IMR-90 (cell line): Measurements from ENCODE around the gene CD7. TPM values are rescaled to one million over a fixed set of nuclear protein-coding genes. Genes with fewer than 3 reads are reported as not detected.

Experiments used
- ATAC-seq: fragments of 200-7000 bp; cut with Tn5 transposase; 2 replicates; pipeline ENCODE4 v1.9.1; 2020; ENCODE audit warnings: low read depth, mild to moderate bottlenecking, moderate library complexity
- BruUV-seq: library from RNA; stranded (reverse); fragments of 400-500 nt; replicated peaks from 2 replicates; lab custom pipeline; 2021; lab: Mats Ljungman, UMichigan
- CTCF ChIA-PET: fragments of 300-600 bp; formaldehyde crosslinking; extraction: SDS; loops from one replicate; lab custom pipeline; 2021; ENCODE audit warnings: antibody characterized with exemption; lab: Yijun Ruan, JAX
- POLR2A ChIA-PET: fragments of 300-600 bp; sonication (Branson Sonifier 250); formaldehyde crosslinking; loops from one replicate; lab custom pipeline; 2022; ENCODE audit warnings: antibody characterized with exemption; ENCODE audit not compliant: unreplicated experiment; lab: Charles Lee
- DNase-seq: peaks from one replicate; pipeline ENCODE4 v3.0.0; 2013
- H2AFZ ChIP-seq: replicated peaks from 2 replicates; pipeline ENCODE3; 2013; ENCODE audit warnings: low read length, mild to moderate bottlenecking; ENCODE audit not compliant: poor library complexity
- H2AK5ac ChIP-seq: 2 replicates; pipeline ENCODE4 v1.6.1; 2013; ENCODE audit warnings: low read depth, low read length, inconsistent platforms
- H2AK9ac ChIP-seq: replicated peaks from 2 replicates; pipeline ENCODE3; 2013; ENCODE audit warnings: mild to moderate bottlenecking, low read depth, low read length, moderate library complexity; ENCODE audit not compliant: poor library complexity
- H2BK120ac ChIP-seq: 2 replicates; pipeline ENCODE4 v1.6.1; 2013; ENCODE audit warnings: low read depth, low read length, inconsistent platforms
- H2BK15ac ChIP-seq: 3 replicates; pipeline ENCODE4 v1.6.1; 2013; ENCODE audit warnings: low read depth, low read length, inconsistent platforms
- H2BK20ac ChIP-seq: 2 replicates; pipeline ENCODE4 v1.6.1; 2013; ENCODE audit warnings: low read depth, mild to moderate bottlenecking, inconsistent platforms, low read length, moderate library complexity
- H2BK5ac ChIP-seq: 2 replicates; pipeline ENCODE4 v1.6.1; 2013; ENCODE audit warnings: mild to moderate bottlenecking, low read depth, low read length, inconsistent platforms; ENCODE audit not compliant: poor library complexity, severe bottlenecking
- H3K14ac ChIP-seq: replicated peaks from 2 replicates; pipeline ENCODE4 v1.6.1; 2013; ENCODE audit warnings: low read depth, low read length, inconsistent platforms
- H3K18ac ChIP-seq: 2 replicates; pipeline ENCODE4 v1.6.1; 2013; ENCODE audit warnings: low read depth, low read length, control low read depth
- H3K23ac ChIP-seq: 2 replicates; pipeline ENCODE4 v1.6.1; 2013; ENCODE audit warnings: low read depth, low read length, inconsistent platforms
- H3K27ac ChIP-seq: 2 replicates; pipeline ENCODE4 v1.5.1; 2013; ENCODE audit warnings: mild to moderate bottlenecking, control low read depth, low read length; ENCODE audit not compliant: insufficient read depth
- H3K27me3 ChIP-seq: 2 replicates; pipeline ENCODE4 v1.6.1; 2013; ENCODE audit warnings: low read length; ENCODE audit not compliant: control insufficient read depth, insufficient read depth
- H3K36me3 ChIP-seq: 2 replicates; pipeline ENCODE4 v1.6.1; 2013; ENCODE audit warnings: low read length, mixed read lengths; ENCODE audit not compliant: control insufficient read depth, insufficient read depth
- H3K4ac ChIP-seq: 2 replicates; pipeline ENCODE4 v1.6.1; 2013; ENCODE audit warnings: low read depth, low read length, inconsistent platforms
- H3K4me1 ChIP-seq: 2 replicates; pipeline ENCODE4 v1.6.1; 2013; ENCODE audit warnings: low read length, mixed read lengths; ENCODE audit not compliant: control insufficient read depth, insufficient read depth
- H3K4me2 ChIP-seq: 2 replicates; pipeline ENCODE4 v1.6.1; 2013; ENCODE audit warnings: low read depth, mild to moderate bottlenecking, control low read depth, low read length, moderate library complexity
- H3K4me3 ChIP-seq: 2 replicates; pipeline ENCODE4 v1.5.1; 2013; ENCODE audit warnings: low read depth, mild to moderate bottlenecking, control low read depth, low read length, moderate library complexity; ENCODE audit not compliant: insufficient read depth
- H3K56ac ChIP-seq: 2 replicates; pipeline ENCODE4 v1.6.1; 2013; ENCODE audit warnings: low read length, inconsistent platforms; ENCODE audit not compliant: insufficient read depth; ENCODE audit errors: extremely low read depth
- H3K79me1 ChIP-seq, 2 experiments: 2 replicates each; pipeline ENCODE4 v1.6.1; 2013; ENCODE audit warnings: low read length in 2 of 2, inconsistent platforms in 1 of 2, low read depth in 1 of 2
- H3K9ac ChIP-seq: 2 replicates; pipeline ENCODE4 v1.6.1; 2013; ENCODE audit warnings: low read depth, low read length, control low read depth
- H3K9me1 ChIP-seq: 2 replicates; pipeline ENCODE4 v1.6.1; 2013; ENCODE audit warnings: low read length, inconsistent platforms; ENCODE audit not compliant: insufficient read depth
- H3K9me3 ChIP-seq: 2 replicates; pipeline ENCODE4 v1.6.1; 2013; ENCODE audit warnings: low read length; ENCODE audit not compliant: control insufficient read depth, insufficient read depth
- H4K20me1 ChIP-seq: 2 replicates; pipeline ENCODE4 v1.6.1; 2013; ENCODE audit warnings: low read length, inconsistent platforms; ENCODE audit not compliant: insufficient read depth
- H4K5ac ChIP-seq: 2 replicates; pipeline ENCODE4 v1.6.1; 2013; ENCODE audit warnings: mild to moderate bottlenecking, low read depth, low read length, control low read depth
- H4K8ac ChIP-seq, 2 experiments: 2 replicates each; pipeline ENCODE4 v1.6.1; 2013; ENCODE audit warnings: low read depth in 2 of 2, low read length in 2 of 2, control low read depth in 1 of 2, inconsistent platforms in 1 of 2
- H4K91ac ChIP-seq: 2 replicates; pipeline ENCODE4 v1.6.1; 2013; ENCODE audit warnings: low read depth, low read length, inconsistent platforms; ENCODE audit not compliant: insufficient read depth
- CHD1 ChIP-seq: IDR thresholded peaks from 2 replicates; pipeline ENCODE4 v1.6.1; 2012; ENCODE audit warnings: low read depth, low read length, improper control_type of control experiment
- MAFK ChIP-seq: IDR thresholded peaks from 2 replicates; pipeline ENCODE4 v1.6.1; 2012; ENCODE audit warnings: low read depth, low read length, improper control_type of control experiment
- MAZ ChIP-seq: IDR thresholded peaks from 2 replicates; pipeline ENCODE4 v1.6.1; 2012; ENCODE audit warnings: low read depth, mild to moderate bottlenecking, low read length, improper control_type of control experiment, moderate library complexity, borderline replicate concordance
- MXI1 ChIP-seq: IDR thresholded peaks from 2 replicates; pipeline ENCODE4 v1.6.1; 2012; ENCODE audit warnings: low read depth, mild to moderate bottlenecking, low read length, moderate library complexity, borderline replicate concordance
- NFE2L2 ChIP-seq: fragments of 150-350 bp; IDR thresholded peaks from 2 replicates; pipeline ENCODE4 v1.6.1; 2016; ENCODE audit warnings: low read depth, mild to moderate bottlenecking, low read length
- POLR2A ChIP-seq: IDR thresholded peaks from 2 replicates; pipeline ENCODE4 v1.6.1; 2012; ENCODE audit warnings: mild to moderate bottlenecking, low read depth, low read length
- RAD21 ChIP-seq: IDR thresholded peaks from 2 replicates; pipeline ENCODE4 v1.6.1; 2012; ENCODE audit warnings: low read length, improper control_type of control experiment
- RFX5 ChIP-seq: IDR thresholded peaks from 2 replicates; pipeline ENCODE4 v1.8.0; 2012; ENCODE audit warnings: low read depth, mild to moderate bottlenecking, low read length, moderate library complexity
- SMC3 ChIP-seq: fragments of 150-350 bp; IDR thresholded peaks from 2 replicates; pipeline ENCODE4 v1.6.1; 2016; ENCODE audit warnings: low read depth, mild to moderate bottlenecking, antibody characterized with exemption, low read length, moderate library complexity
- WGBS, 2 experiments: methylation state at CpG; one replicate each; pipeline versions ENCODE4 v1.1.5 to v1.1.7; 2013; ENCODE audit warnings: missing lambda C conversion rate in 2 of 2; ENCODE audit not compliant: insufficient read length in 1 of 2; ENCODE audit errors: extremely low coverage in 2 of 2; 5-methylcytosine and 5-hydroxymethylcytosine counted together
- dilution Hi-C: fragments of 300-500 bp; cut with HindIII; formaldehyde crosslinking; loops from one replicate; pipeline ENCODE4 v1.14.3; 2018; ENCODE audit warnings: low sequenced_read_pairs; ENCODE audit not compliant: unreplicated experiment
- in situ Hi-C: fragments of 300-500 bp; cut with MboI; formaldehyde crosslinking; loops from 3 replicates; pipeline ENCODE4 v1.14.3; 2019; ENCODE audit warnings: low sequenced_read_pairs, inconsistent platforms, mixed read lengths
- intact Hi-C: fragments of 100-400 bp; cut with micrococcal nuclease; formaldehyde crosslinking; loops from 2 replicates; pipeline ENCODE4 v1.10.0; 2022
- polyA plus RNA-seq, 3 experiments: library from polyadenylated mRNA; depleted of rRNA; stranded (reverse); fragments of >200 nt; gene quantifications; 2 replicates each; pipeline ENCODE4 v1.2.3, GENCODE V29; 2012; ENCODE audit warnings: low replicate concordance in 1 of 3
- total RNA-seq: library from RNA; depleted of rRNA; stranded (reverse); fragments of >200 nt; gene quantifications from 2 replicates; pipeline ENCODE4 v1.2.3, GENCODE V29; 2012
- TF ChIP-seq, protein P1 (sequence below): conservative IDR thresholded peaks from 2 replicates; pipeline ENCODE4 v1.5.1; 2012; ENCODE audit warnings: mild to moderate bottlenecking, low read depth, low read length, improper control_type of control experiment
- TF ChIP-seq, protein P2 (sequence below): fragments of 150-350 bp; IDR thresholded peaks from 2 replicates; pipeline ENCODE4 v1.6.1; 2016; ENCODE audit warnings: low read depth, mild to moderate bottlenecking, low read length, moderate library complexity, borderline replicate concordance

Gene CD7
- total and polyA plus RNA-seq, 2 of the 4 experiments (the other 2 are of a cell fraction) = not detected

DNA sequence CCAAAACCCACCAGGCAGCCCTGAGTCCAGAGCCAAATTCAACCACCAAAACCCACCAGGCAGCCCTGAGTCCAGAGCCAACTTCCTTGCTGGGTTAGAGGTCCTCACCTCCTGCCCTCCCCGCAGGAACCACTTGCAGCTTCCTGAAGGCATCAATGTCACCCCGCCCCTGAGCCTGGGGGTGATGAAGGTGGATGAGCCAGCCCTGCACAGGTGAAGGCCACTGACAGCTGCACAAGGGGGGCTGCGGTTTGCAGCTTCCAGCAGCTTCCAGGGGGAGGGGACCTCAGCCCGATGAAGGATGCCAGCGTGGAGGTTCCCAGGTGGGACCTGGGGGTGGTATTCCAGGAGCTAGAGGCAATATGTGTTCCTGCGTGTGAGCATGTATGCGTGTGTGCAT, 36.3 kb downstream of the CD7 start:
- Histone ChIP-seq H3K9me1 (peaks cover 20% of the 10 kb centered on the region), H2AK9ac (no peak overlapping the region), H2AK5ac (peak overlapping the region; percentile 68; the same call in 1 of the 2 replicates), H2BK20ac (no peak overlapping the region), H2BK120ac (no peak overlapping the region), H3K4me1 (peaks cover 20% of the 10 kb centered on the region), H3K27me3 (no peaks in the 10 kb centered on the region), H3K56ac (no peak overlapping the region), H2BK5ac (no peak overlapping the region), H3K79me1 (peaks cover 0 to 4% of the 10 kb centered on the region in 2 experiments; a peak in 1 of 4 replicates), H3K36me3 (no peaks in the 10 kb centered on the region; the same call in 1 of the 2 replicates), H3K9me3 (no peaks in the 10 kb centered on the region), H3K4ac (no peak overlapping the region), H3K27ac (no peak overlapping the region), H3K4me2 (no peak overlapping the region), H3K18ac (no peak overlapping the region), H4K8ac (no peak overlapping the region), H4K20me1 (no peaks in the 10 kb centered on the region), H3K9ac (no peak overlapping the region), H2BK15ac (no peak overlapping the region), H4K5ac (no peak overlapping the region), H2AFZ (no peak overlapping the region), H3K4me3 (no peak overlapping the region), H4K91ac (no peak overlapping the region), H3K23ac (no peak overlapping the region), H3K14ac (no peak overlapping the region)
- WGBS, 2 experiments = 90% methylated on average over 2 of the region's 7 CpGs; no CpG with 5 or more reads in 1 of the 2 experiments
- intact Hi-C loops (no loop called here), in situ Hi-C loops (no loop called here), dilution Hi-C loops (no loop called here)
- no TSS peak for BruUV-seq
- ATAC-seq (no peak), DNase-seq (no peak)
- CTCF ChIA-PET = interaction anchor here (0.6 kb wide), 1 partner anchor 112 kb away, joined by 3 read pairs; no protein-coding TSS in a partner anchor
- TF ChIP-seq MAZ (no peak), MXI1 (no peak), RAD21 (no peak), SMC3 (no peak), POLR2A (no peak), MAFK (no peak), NFE2L2 (no peak), CHD1 (no peak), RFX5 (no peak)
- TF ChIP-seq, protein P1, sequence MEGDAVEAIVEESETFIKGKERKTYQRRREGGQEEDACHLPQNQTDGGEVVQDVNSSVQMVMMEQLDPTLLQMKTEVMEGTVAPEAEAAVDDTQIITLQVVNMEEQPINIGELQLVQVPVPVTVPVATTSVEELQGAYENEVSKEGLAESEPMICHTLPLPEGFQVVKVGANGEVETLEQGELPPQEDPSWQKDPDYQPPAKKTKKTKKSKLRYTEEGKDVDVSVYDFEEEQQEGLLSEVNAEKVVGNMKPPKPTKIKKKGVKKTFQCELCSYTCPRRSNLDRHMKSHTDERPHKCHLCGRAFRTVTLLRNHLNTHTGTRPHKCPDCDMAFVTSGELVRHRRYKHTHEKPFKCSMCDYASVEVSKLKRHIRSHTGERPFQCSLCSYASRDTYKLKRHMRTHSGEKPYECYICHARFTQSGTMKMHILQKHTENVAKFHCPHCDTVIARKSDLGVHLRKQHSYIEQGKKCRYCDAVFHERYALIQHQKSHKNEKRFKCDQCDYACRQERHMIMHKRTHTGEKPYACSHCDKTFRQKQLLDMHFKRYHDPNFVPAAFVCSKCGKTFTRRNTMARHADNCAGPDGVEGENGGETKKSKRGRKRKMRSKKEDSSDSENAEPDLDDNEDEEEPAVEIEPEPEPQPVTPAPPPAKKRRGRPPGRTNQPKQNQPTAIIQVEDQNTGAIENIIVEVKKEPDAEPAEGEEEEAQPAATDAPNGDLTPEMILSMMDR = no peak
- TF ChIP-seq, protein P2, sequence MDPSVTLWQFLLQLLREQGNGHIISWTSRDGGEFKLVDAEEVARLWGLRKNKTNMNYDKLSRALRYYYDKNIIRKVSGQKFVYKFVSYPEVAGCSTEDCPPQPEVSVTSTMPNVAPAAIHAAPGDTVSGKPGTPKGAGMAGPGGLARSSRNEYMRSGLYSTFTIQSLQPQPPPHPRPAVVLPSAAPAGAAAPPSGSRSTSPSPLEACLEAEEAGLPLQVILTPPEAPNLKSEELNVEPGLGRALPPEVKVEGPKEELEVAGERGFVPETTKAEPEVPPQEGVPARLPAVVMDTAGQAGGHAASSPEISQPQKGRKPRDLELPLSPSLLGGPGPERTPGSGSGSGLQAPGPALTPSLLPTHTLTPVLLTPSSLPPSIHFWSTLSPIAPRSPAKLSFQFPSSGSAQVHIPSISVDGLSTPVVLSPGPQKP = no peak
- POLR2A ChIA-PET = no interaction called here
